Measurements from ENCODE around the gene CADM4. TPM values are rescaled to one million over a fixed set of nuclear protein-coding genes. Genes with fewer than 3 reads are reported as not detected.

The CADM4 gene
- total and polyA plus RNA-seq, 2 donors (not counting 1 experiment from before 2014, with no cell fraction given): 0.21 to 0.42 TPM

GRCh38 chr19:43644181-43644580 is 4.5 kb upstream of the CADM4 start:
- Histone ChIP-seq H2AFZ (ENCODE audit: insufficient read depth, low read depth, low read length, poor library complexity, severe bottlenecking) (no peak overlapping the region), H3K79me2 (ENCODE audit: control insufficient read depth, insufficient read depth, low read length) (no peaks in the 10 kb centered on the region), H3K27me3 (replicated peaks in 1 of 4; ENCODE audit: control extremely low read depth in 1 of 4, control insufficient read depth in 3 of 4, insufficient read depth in 4 of 4, low read length in 3 of 4) (peaks cover 0 to 15% (median 5%) of the 10 kb centered on the region in 4 experiments), H3K4me2 (replicated peaks; ENCODE audit: low read depth, low read length, poor library complexity, severe bottlenecking) (no peak overlapping the region), H3K9me3 (ENCODE audit: control extremely low read depth in 1 of 3, control insufficient read depth in 2 of 3, insufficient read depth in 1 of 3, low read length in 2 of 3) (peaks cover 0 to 8% (median 0%) of the 10 kb centered on the region in 3 donors), H3K4me3 (ENCODE audit: control extremely low read depth in 1 of 5, extremely low read depth in 1 of 5, insufficient read depth in 1 of 5, low read depth in 2 of 5, low read length in 4 of 5) (no peak overlapping the region), H3K36me3 (replicated peaks in 1 of 2; ENCODE audit: control extremely low read depth in 1 of 2, control insufficient read depth in 1 of 2, extremely low read depth in 1 of 2, insufficient read depth in 2 of 2, low read length in 1 of 2) (no peaks in the 10 kb centered on the region), H3K9ac (ENCODE audit: low read length) (no peak overlapping the region), H3K4me1 (ENCODE audit: control insufficient read depth in 2 of 2, insufficient read depth in 2 of 2, low read length in 2 of 2) (peaks cover 9 to 10% of the 10 kb centered on the region in 2 donors), H4K20me1 (ENCODE audit: control insufficient read depth, insufficient read depth, low read length, poor library complexity, severe bottlenecking) (no peaks in the 10 kb centered on the region), H3K27ac (ENCODE audit: low read length in 2 of 2) (no peak overlapping the region)
- CTCF ChIA-PET: interaction anchor here (0.7 kb wide), 1 partner anchor 171 kb away, joined by 4 read pairs; no protein-coding TSS in a partner anchor
- Mint-ChIP-seq H3K27ac (no peak overlapping the region), H3K27me3 (peaks cover 13% of the 10 kb centered on the region), H3K4me1 (peaks cover 10% of the 10 kb centered on the region), H3K4me3 (no peak overlapping the region), H3K9me3 (ENCODE audit: insufficient read depth) (no peaks in the 10 kb centered on the region)
- ATAC-seq (ENCODE audit: low read depth) (no peak), DNase-seq (no peak)
- intact Hi-C loops (cut with micrococcal nuclease): no loop called here
- TF ChIP-seq CTCF (IDR thresholded peaks at IDR 0.05): no peak
- no peak for TF ChIP-seq EZH2 (IDR thresholded peaks at IDR 0.05; ENCODE audit: borderline replicate concordance, insufficient read depth, low read depth, low read length, poor library complexity, severe bottlenecking)
- POLR2A ChIA-PET: no interaction called here
- WGBS (ENCODE audit: insufficient coverage): 96% methylated on average over 11 of the region's 13 CpGs

- Histone ChIP-seq H2AFZ (ENCODE audit: insufficient read depth, low read depth, low read length, poor library complexity, severe bottlenecking) (no peak overlapping the region), H3K79me2 (ENCODE audit: control insufficient read depth, insufficient read depth, low read length) (no peaks in the 10 kb centered on the region), H4K20me1 (ENCODE audit: control insufficient read depth, insufficient read depth, low read length, poor library complexity, severe bottlenecking) (no peaks in the 10 kb centered on the region), H3K4me1 (ENCODE audit: control insufficient read depth in 2 of 2, insufficient read depth in 2 of 2, low read length in 2 of 2) (peaks cover 18 to 19% of the 10 kb centered on the region in 2 donors), H3K27me3 (replicated peaks in 1 of 4; ENCODE audit: control extremely low read depth in 1 of 4, control insufficient read depth in 3 of 4, insufficient read depth in 4 of 4, low read length in 3 of 4) (peaks cover 0 to 24% (median 8%) of the 10 kb centered on the region in 4 experiments), H3K9ac (ENCODE audit: low read length) (no peak overlapping the region), H3K4me3 (ENCODE audit: control extremely low read depth in 1 of 5, extremely low read depth in 1 of 5, insufficient read depth in 1 of 5, low read depth in 2 of 5, low read length in 4 of 5) (no peak overlapping the region), H3K27ac (ENCODE audit: low read length in 2 of 2) (no peak overlapping the region), H3K36me3 (replicated peaks in 1 of 2; ENCODE audit: control extremely low read depth in 1 of 2, control insufficient read depth in 1 of 2, extremely low read depth in 1 of 2, insufficient read depth in 2 of 2, low read length in 1 of 2) (no peaks in the 10 kb centered on the region), H3K9me3 (ENCODE audit: control extremely low read depth in 1 of 3, control insufficient read depth in 2 of 3, insufficient read depth in 1 of 3, low read length in 2 of 3) (peaks cover 0 to 8% (median 0%) of the 10 kb centered on the region in 3 donors), H3K4me2 (replicated peaks; ENCODE audit: low read depth, low read length, poor library complexity, severe bottlenecking) (no peak overlapping the region)
- TF ChIP-seq EZH2 (IDR thresholded peaks at IDR 0.05; ENCODE audit: borderline replicate concordance, insufficient read depth, low read depth, low read length, poor library complexity, severe bottlenecking): no peak
- no peak for TF ChIP-seq CTCF (IDR thresholded peaks at IDR 0.05)
- no CpG with 5 or more reads among the region's 3 CpGs for WGBS (ENCODE audit: insufficient coverage)
- no peak for ATAC-seq (ENCODE audit: low read depth)
- Mint-ChIP-seq H3K27me3 (peaks cover 22% of the 10 kb centered on the region), H3K9me3 (ENCODE audit: insufficient read depth) (no peaks in the 10 kb centered on the region), H3K4me3 (no peak overlapping the region), H3K27ac (no peak overlapping the region), H3K4me1 (peaks cover 19% of the 10 kb centered on the region)
- DNase-seq: no peak
- POLR2A ChIA-PET: no interaction called here
- CTCF ChIA-PET: interaction anchor here (0.7 kb wide), 1 partner anchor 170 kb away, joined by 4 read pairs; no protein-coding TSS in a partner anchor
- intact Hi-C loops (cut with micrococcal nuclease): no loop called here
Measured at GRCh38 chr19:43643326-43643725, 3.7 kb upstream of the CADM4 start.
